Neural crest cell (in vitro differentiated cells): ENCODE results near the gene CFDP1. TPM values are rescaled to one million over a fixed set of nuclear protein-coding genes. Genes with fewer than 3 reads are reported as not detected.
A peak's percentile ranks its signal among the peaks of the same experiment; 100 is the strongest.

Source experiments
- DNase-seq: peaks from one replicate; pipeline ENCODE4 v3.0.0; 2021; ENCODE audit warnings: low read depth, mixed read lengths, low spot score
- H3K27ac Mint-ChIP-seq: one replicate; pipeline ENCODE4 v1.8.0; 2021; ENCODE audit warnings: mild to moderate bottlenecking, mixed read lengths; ENCODE audit not compliant: unreplicated experiment
- H3K27me3 Mint-ChIP-seq: 2 replicates; pipeline ENCODE4 v1.8.0; 2021; ENCODE audit warnings: low read depth, mild to moderate bottlenecking, mixed read lengths
- H3K36me3 Mint-ChIP-seq: 2 replicates; pipeline ENCODE4 v1.8.0; 2021; ENCODE audit warnings: low read depth, mild to moderate bottlenecking, mixed read lengths
- H3K4me1 Mint-ChIP-seq: 2 replicates; pipeline ENCODE4 v1.8.0; 2021; ENCODE audit warnings: mixed read lengths
- H3K4me3 Mint-ChIP-seq: one replicate; pipeline ENCODE4 v1.8.0; 2021; ENCODE audit warnings: mild to moderate bottlenecking, mixed read lengths
- H3K9me3 Mint-ChIP-seq: 2 replicates; pipeline ENCODE4 v1.8.0; 2021; ENCODE audit warnings: mixed read lengths
- CTCF ChIP-seq: fragments of 200-600 bp; sonication (generic); conservative IDR thresholded peaks from 2 replicates; pipeline ENCODE4 v1.5.0; 2021; ENCODE audit warnings: antibody characterized with exemption, mild to moderate bottlenecking
- total RNA-seq: library from RNA; stranded (reverse); gene quantifications from 2 replicates; pipeline ENCODE4 v1.2.1, GENCODE V29; 2021

Gene CFDP1
- total RNA-seq, 1 donor from 2014 or later = 99.8 TPM

- Mint-ChIP-seq H3K4me1 (peaks cover 6% of the 10 kb centered on the region), H3K36me3 (peaks cover 9% of the 10 kb centered on the region), H3K4me3 (no peak overlapping the region), H3K27ac (no peak overlapping the region), H3K9me3 (no peaks in the 10 kb centered on the region), H3K27me3 (no peaks in the 10 kb centered on the region)
- TF ChIP-seq CTCF = no peak
- DNase-seq = no peak
Observed at GRCh38 chr16:75293772-75294171, 139.5 kb downstream of the CFDP1 start.

DNA sequence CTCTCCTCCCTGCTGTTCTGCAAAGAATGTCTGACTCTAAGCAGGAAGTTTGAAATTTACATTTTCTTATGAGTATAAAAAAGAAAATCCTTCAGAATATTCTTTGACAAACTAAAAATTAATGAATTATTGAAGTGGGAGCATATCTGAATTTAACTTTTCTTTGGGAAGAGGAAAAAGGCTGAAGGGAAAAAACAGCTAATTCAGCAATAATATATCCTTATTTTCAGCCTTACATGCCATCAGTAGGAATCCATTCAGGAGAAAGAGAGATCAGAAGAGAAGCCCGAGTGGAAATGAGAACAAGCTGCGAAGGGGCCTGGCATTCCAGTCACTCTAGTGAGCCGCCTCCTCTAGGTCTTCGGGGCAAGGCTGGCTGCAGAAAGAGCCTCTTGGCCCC lies 140.1 kb downstream of the CFDP1 start:
- H3K27ac Mint-ChIP-seq = no peak overlapping the region
- no peaks in the 10 kb centered on the region for H3K27me3 Mint-ChIP-seq
- H3K4me3 Mint-ChIP-seq = no peak overlapping the region
- peaks cover 2% of the 10 kb centered on the region for H3K4me1 Mint-ChIP-seq
- no peak for DNase-seq
- TF ChIP-seq CTCF = no peak
- peaks cover 9% of the 10 kb centered on the region for H3K36me3 Mint-ChIP-seq
- no peaks in the 10 kb centered on the region for H3K9me3 Mint-ChIP-seq

DNA sequence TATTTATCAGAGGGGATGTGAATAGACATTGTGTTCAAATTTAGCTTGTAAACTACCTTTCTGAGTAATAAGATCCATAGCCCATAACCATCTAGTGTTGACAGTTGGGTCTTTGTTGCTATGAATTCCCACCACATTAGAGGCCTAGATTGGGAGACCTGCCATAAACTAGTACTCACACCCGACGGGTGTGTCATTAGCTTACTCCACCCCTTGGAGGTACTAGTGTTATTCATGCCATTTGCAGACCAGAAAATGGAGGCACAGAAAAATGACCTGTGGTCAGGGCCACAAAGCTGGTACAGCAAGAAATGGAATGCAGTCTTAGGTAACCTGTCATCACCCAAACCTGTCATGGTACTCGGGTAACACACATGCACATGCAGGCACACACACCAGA lies 140.6 kb downstream of the CFDP1 start:
- no peaks in the 10 kb centered on the region for H3K9me3 Mint-ChIP-seq
- H3K4me3 Mint-ChIP-seq = no peak overlapping the region
- no peaks in the 10 kb centered on the region for H3K4me1 Mint-ChIP-seq
- no peak for TF ChIP-seq CTCF
- H3K36me3 Mint-ChIP-seq = peaks cover 9% of the 10 kb centered on the region
- no peak for DNase-seq
- no peaks in the 10 kb centered on the region for H3K27me3 Mint-ChIP-seq
- H3K27ac Mint-ChIP-seq = no peak overlapping the region

GRCh38 chr16:75289189-75289588 lies 144.1 kb downstream of the CFDP1 start:
- H3K27ac Mint-ChIP-seq = no peak overlapping the region

GRCh38 chr16:75288596-75289120 lies 144.6 kb downstream of the CFDP1 start:
- Mint-ChIP-seq H3K27me3 (no peaks in the 10 kb centered on the region), H3K36me3 (peaks cover 16% of the 10 kb centered on the region), H3K4me3 (no peak overlapping the region), H3K4me1 (peaks cover 5% of the 10 kb centered on the region), H3K27ac (peak overlapping the region; percentile 73), H3K9me3 (no peaks in the 10 kb centered on the region)
- TF ChIP-seq CTCF = no peak
- no peak for DNase-seq

More at GRCh38 chr16:75289189-75289588, 144.1 kb downstream of the CFDP1 start:
- TF ChIP-seq CTCF = no peak
- Mint-ChIP-seq H3K9me3 (no peaks in the 10 kb centered on the region), H3K27me3 (no peaks in the 10 kb centered on the region), H3K36me3 (peaks cover 16% of the 10 kb centered on the region), H3K4me3 (no peak overlapping the region), H3K4me1 (peaks cover 5% of the 10 kb centered on the region)
- DNase-seq = no peak
